Stimulated activated CD4-positive, alpha-beta T cell treated with anti-CD3 and anti-CD28 coated beads, Interleukin-15, amount 100 ng/mL, for 1 hour (primary cell): ENCODE results near the gene SMR3B.

Source experiments
- DNase-seq, 2 donors: peaks; one replicate each; pipeline ENCODE4 v3.0.0-alpha.2; 2020; ENCODE audit warnings: low read depth in 1 of 2, low spot score in 1 of 2

SMR3B gene

DNA sequence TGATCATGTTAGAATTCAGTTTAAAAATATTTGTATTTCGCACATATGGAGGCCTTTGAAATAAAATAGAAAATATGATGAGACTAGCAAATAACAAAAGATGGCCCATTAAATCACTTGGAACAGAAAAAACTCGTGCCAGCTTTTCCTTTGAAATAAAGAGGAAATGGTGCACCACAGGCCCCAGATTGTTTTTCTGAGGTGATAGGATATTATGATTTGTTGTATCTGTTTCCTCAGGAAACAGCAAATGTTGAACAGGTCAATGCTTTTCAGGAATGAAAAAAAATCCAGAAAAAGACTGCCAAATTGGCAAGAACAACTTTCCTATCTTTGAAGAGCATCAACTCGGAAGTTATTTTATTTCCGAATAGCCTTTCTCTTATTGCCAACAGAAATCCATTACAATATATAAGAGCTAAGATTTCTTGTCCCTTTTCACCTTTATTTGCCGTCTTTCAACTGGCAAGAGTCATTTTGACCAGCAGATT, at the start of gene SMR3B:
TSS of gene SMR3B (plus strand) at position 441 of the 491 bp plus-strand sequence. CDS start 1,380 bp downstream, outside the sequence.
- no peak for DNase-seq

GRCh38 chr4:70334681-70335080, 48.2 kb upstream of the SMR3B start, which contains the start of gene CABS1:
Gene CABS1, plus strand, starts transcription at chr4:70334981. Its CDS starts 59 bp downstream, at chr4:70335040.
- DNase-seq = no peak

- DNase-seq = no peak
Measured at GRCh38 chr4:70336043-70336442, 46.9 kb upstream of the SMR3B start.

DNA sequence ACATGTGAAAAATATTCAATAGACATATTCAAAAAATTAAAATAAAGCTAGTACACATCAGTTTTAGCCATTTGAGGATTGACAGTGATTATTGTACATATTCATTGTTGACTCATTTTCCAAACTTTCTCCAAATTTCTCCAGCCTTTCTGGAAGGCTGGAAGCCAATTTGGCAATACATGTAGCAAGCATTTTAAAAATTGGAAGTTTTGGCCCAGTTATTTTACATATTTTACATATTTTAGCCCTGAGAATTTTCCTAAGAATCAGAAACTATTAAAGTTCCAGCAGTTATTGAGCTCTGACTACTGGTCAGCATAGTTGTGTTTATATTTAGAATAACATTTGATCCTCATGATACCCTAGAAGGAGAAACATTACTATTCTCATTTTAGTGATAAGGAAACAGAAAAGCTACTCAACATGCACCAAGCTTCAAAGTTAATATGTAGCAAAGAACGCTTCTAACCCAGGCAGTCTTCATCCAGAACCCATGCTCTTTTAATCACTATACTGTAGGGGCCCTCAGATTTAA, 45.0 kb upstream of the SMR3B start:
- no peak for DNase-seq

GRCh38 chr4:70356185-70356584, 26.7 kb upstream of the SMR3B start:
- no peak for DNase-seq

- DNase-seq = no peak
Measured at GRCh38 chr4:70359115-70359661, 23.7 kb upstream of the SMR3B start.

DNA sequence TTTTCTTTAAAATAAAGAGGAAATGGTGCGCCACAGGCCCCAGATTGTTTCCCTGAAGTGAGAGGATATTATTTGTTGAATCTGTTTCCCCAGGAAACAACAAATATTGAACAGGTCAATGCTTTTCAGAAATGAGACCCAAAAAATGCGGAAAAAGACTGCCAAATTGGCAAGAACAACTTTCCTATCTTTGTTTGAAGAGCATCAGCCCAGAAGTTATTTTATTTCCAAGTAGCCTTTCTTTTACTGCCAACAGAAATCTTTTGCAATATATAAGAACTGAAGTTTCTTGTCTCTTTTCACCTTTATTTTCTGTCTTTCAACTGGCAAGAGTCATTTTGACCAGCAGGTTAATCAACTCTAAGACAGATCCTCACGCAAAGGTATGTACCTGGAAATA, 22.5 kb upstream of the SMR3B start, which contains the start of gene SMR3A:
TSS of gene SMR3A (plus strand) at position 301 of the 400 bp plus-strand sequence. CDS start 1,356 bp downstream, outside the sequence.
- DNase-seq = no peak

DNA sequence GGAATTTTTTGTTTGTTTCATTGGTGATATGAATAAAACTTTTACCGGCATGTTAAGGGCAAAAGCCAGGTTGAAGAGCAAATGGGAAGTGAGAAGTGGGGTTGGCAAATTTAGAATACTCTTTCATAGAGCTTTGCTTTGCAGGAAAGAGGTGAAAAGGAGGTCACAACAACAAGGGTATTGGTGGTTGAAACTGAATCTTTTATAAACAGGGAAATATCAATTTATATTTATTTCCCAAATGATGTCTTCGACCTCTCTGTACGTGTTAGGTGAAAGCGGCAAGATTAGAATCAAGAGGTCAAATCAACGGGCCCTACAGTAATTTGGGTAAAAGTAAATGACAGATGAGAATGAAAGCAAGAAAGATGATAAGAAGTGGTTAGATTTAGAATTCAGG, 18.9 kb upstream of the SMR3B start:
- no peak for DNase-seq

DNA sequence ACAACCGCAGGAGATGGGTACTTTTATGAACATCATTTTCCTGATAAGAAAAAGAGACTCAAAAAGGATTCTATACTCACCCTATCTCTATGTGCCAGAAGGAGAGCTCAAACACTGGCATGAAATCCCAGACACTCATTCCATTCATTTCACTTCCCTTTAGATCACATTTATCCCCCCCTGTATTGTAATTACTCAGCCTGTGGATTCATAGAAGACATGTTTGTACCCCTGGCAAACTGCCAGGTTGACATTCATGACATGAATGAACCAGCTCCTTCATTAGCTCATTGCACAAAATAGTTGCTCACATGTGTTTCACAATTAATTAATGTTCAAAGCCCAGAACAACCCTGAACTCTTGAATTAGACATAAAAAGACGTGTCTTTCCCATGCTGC, 17.5 kb upstream of the SMR3B start:
- DNase-seq = no peak

DNA sequence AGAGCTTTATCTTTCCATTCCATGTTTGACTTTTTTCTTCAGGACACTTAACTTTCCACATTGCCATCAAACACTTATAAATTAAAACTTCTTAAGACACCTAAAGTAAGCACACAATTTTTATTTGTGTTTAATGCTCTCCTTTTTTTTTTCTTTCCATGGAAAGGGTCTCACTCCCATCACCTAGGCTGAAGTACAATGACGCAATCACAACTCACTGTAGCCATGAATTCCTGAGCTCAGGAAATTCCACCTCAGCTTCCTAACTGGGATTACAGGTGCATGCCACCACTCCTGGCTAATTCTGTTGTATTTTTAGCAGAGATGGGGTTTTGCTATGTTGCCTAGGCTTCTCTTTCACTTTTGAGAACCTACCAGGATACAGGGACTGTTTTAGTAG, 15.1 kb upstream of the SMR3B start:
- DNase-seq = no peak

DNA sequence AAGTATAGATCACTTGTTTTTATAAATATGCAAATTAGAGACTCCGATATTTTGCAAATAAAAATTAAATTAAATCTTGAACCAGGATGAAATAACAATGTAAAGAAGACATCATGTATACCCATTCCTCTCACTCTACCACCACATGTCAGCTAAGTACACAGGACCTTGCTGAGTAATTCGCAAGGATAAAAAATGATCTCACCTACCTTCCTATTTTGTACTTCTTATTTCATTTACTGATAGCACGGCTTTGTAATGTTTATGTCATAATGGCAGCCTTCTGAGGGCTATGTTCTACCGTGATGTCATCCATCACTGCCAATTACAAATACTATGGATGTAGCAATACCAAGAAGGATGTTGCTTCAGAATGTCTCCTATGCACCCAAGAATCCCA, 10.9 kb upstream of the SMR3B start:
- no peak for DNase-seq

GRCh38 chr4:70372760-70373159, 10.2 kb upstream of the SMR3B start:
- DNase-seq = no peak

- no peak for DNase-seq
Measured at GRCh38 chr4:70380578-70380977, 2.4 kb upstream of the SMR3B start.

DNA sequence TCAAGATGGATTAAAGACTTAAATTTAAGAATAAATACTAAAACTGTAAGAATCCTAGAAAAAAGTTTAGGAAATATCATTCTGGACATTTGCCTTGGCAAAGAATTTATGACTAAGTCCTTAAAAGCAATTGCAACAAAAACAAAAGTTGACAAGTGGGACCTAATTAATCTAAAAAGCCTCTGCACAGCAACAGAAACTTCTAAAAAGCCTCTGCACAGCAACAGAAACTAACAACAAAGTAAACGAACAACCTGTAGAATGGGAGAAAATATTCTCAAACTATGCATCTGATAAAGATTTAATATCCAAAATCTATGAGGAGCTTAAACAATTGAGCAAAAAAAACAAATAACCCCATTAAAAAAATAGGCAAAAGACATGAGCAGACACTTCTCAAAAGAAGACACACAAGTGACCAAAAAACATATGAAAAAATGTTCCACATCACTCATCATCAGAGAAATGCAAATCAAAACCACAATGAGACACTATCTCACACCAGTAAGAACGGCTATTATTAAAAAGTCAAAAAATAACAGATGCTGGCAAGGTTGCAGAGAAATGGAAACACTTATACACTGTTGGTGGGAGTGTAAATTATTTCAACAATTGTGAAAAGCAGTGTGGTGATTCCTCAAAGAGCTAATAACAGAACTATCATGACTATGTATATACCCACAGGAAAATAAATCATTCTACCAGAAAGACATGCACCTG, 9.3 kb downstream of the SMR3B start:
- no peak for DNase-seq

GRCh38 chr4:70397580-70397979, 14.6 kb downstream of the SMR3B start, which contains the start of gene OPRPN:
Gene OPRPN, plus strand, starts transcription at chr4:70397940. Its CDS starts 1,346 bp downstream, at chr4:70399286.
- DNase-seq = no peak

GRCh38 chr4:70399319-70399718, 16.4 kb downstream of the SMR3B start:
- no peak for DNase-seq

DNA sequence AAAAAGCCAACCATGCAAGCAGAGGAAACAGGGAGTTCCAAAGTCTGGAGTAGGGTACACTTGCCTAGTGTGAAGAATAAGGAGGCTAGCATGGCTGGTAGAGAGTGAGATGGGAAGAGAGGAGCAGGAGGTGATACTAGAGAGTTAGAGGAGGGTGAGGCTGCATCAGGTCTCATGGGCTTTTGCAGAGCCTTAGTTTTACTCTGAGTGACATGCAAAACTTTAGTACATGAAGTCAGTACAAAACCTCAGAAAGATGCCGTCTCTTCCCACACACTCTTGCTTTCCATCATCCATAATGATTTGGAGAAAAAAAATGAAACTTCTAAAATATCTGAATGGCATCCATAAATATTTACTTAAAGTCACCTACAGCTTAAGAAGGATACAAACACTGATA, 19.8 kb downstream of the SMR3B start:
- DNase-seq = no peak

- DNase-seq = no peak
Measured at GRCh38 chr4:70405765-70406164, 22.8 kb downstream of the SMR3B start.

GRCh38 chr4:70425306-70425705, 42.4 kb downstream of the SMR3B start:
- DNase-seq = no peak

DNA sequence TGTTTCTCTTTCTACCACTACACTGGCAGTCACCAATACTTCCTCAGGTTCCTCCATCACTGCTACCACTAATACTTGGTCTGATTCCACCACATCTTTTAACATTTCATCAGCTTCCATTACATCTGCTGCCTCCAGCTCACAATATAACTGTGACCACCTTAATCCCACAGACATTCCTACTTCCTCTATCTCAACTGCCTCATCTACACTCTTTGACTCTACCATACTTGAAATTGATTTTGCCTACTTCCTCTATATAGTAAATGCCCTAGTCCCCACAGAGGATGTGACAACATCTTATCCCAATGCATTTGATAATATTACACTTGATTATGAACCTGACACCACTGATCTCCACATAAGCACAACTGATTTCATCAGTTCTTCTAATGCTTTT, 43.9 kb downstream of the SMR3B start:
- DNase-seq = no peak

DNA sequence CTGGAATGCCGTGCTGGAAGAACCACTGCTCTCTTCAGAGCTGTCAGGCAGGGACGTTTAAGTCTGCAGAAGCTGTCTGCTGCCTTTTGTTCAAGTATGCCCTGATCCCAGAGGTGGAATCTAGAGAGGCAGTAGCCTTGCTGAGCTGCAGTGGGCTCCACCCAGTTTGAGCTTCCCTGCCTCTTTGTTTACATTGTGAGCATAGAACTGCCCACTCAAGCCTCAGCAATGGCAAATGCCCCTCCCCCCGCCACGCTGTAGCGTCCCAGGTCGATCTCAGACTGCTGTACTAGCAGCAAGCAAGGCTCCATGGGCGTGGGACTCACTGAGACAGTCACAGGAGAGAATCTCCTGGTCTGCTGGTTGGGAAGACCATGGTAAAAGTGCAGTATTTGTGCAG, 54.3 kb downstream of the SMR3B start:
- DNase-seq = no peak
